WTC11 (cell line): ENCODE measurements around the gene VTI1A. TPM values are rescaled to one million over a fixed set of nuclear protein-coding genes. Genes with fewer than 3 reads are reported as not detected.
A peak's percentile ranks its signal among the peaks of the same experiment; 100 is the strongest.
"Not testable (repeated sequence)": the region's sequence is repeated elsewhere in the genome, so short reads cannot be mapped to it uniquely, and the experiment has no call there.

Experiments
- ATAC-seq: fragments of 200-7000 bp; cut with Tn5 transposase; 2 replicates; pipeline ENCODE4 v1.10.0; 2021; ENCODE audit warnings: mild to moderate bottlenecking, moderate library complexity
- CTCF ChIA-PET: fragments of 300-600 bp; sonication (Branson Sonifier 250); formaldehyde crosslinking; loops from one replicate; lab custom pipeline; 2021; ENCODE audit warnings: antibody characterized with exemption; lab: Charles Lee
- POLR2A ChIA-PET: fragments of 350-600 bp; sonication (Branson Sonifier 250); formaldehyde crosslinking; loops from one replicate; lab custom pipeline; 2021; ENCODE audit warnings: antibody characterized with exemption; lab: Charles Lee
- DNase-seq: peaks from one replicate; pipeline ENCODE4 v3.0.0; 2021; ENCODE audit warnings: low spot score
- H3K27ac Mint-ChIP-seq: 2 replicates; pipeline ENCODE4 v1.8.0; 2021; ENCODE audit warnings: mixed read lengths
- H3K27me3 Mint-ChIP-seq: 2 replicates; pipeline ENCODE4 v1.8.0; 2021; ENCODE audit warnings: low read depth, mild to moderate bottlenecking, moderate library complexity, mixed read lengths
- H3K36me3 Mint-ChIP-seq: 2 replicates; pipeline ENCODE4 v1.8.0; 2021; ENCODE audit warnings: mixed read lengths
- H3K4me1 Mint-ChIP-seq: 2 replicates; pipeline ENCODE4 v1.8.0; 2022; ENCODE audit warnings: mixed read lengths
- H3K4me3 Mint-ChIP-seq: 2 replicates; pipeline ENCODE4 v1.8.0; 2021; ENCODE audit warnings: mild to moderate bottlenecking, moderate library complexity, mixed read lengths
- H3K9me3 Mint-ChIP-seq: 2 replicates; pipeline ENCODE4 v1.8.0; 2021; ENCODE audit warnings: mixed read lengths
- ARID4B ChIP-seq: sonication (generic); formaldehyde crosslinking; IDR thresholded peaks from 2 replicates; pipeline ENCODE4 v1.8.0; 2023; ENCODE audit warnings: missing genetic modification reagents, mild to moderate bottlenecking, borderline replicate concordance
- ATF1 ChIP-seq: sonication (generic); formaldehyde crosslinking; IDR thresholded peaks from 2 replicates; pipeline ENCODE4 v1.8.1; 2023; ENCODE audit warnings: mild to moderate bottlenecking, moderate library complexity, missing genetic modification reagents
- CREB1 ChIP-seq: sonication (generic); formaldehyde crosslinking; IDR thresholded peaks from 2 replicates; pipeline ENCODE4 v1.8.0; 2023; ENCODE audit warnings: mild to moderate bottlenecking, missing genetic modification reagents
- FOXJ3 ChIP-seq: sonication (generic); formaldehyde crosslinking; IDR thresholded peaks from 2 replicates; pipeline ENCODE4 v1.9.0; 2021; ENCODE audit warnings: missing genetic modification reagents, mild to moderate bottlenecking, borderline replicate concordance
- GABPB1 ChIP-seq: sonication (generic); formaldehyde crosslinking; IDR thresholded peaks from 2 replicates; pipeline ENCODE4 v1.8.1; 2023; ENCODE audit warnings: mild to moderate bottlenecking, missing genetic modification reagents
- KAT7 ChIP-seq: sonication (generic); formaldehyde crosslinking; IDR thresholded peaks from 2 replicates; pipeline ENCODE4 v1.8.1; 2023; ENCODE audit warnings: missing genetic modification reagents, mild to moderate bottlenecking, borderline replicate concordance
- MAX ChIP-seq: sonication (generic); formaldehyde crosslinking; IDR thresholded peaks from 2 replicates; pipeline ENCODE4 v1.8.0; 2022; ENCODE audit warnings: mild to moderate bottlenecking, missing genetic modification reagents
- PRDM15 ChIP-seq: sonication (generic); formaldehyde crosslinking; IDR thresholded peaks from 2 replicates; pipeline ENCODE4 v1.8.0; 2022; ENCODE audit warnings: missing genetic modification reagents
- ZNF121 ChIP-seq: sonication (generic); formaldehyde crosslinking; IDR thresholded peaks from 2 replicates; pipeline ENCODE4 v1.8.0; 2023; ENCODE audit warnings: missing genetic modification reagents
- ZNF396 ChIP-seq: fragments of 250-450 bp; sonication (Bioruptor Pico); IDR thresholded peaks from 2 replicates; pipeline ENCODE4 v1.8.0; 2021; ENCODE audit warnings: mild to moderate bottlenecking, moderate library complexity, borderline replicate concordance
- total RNA-seq: library from RNA; stranded (reverse); gene quantifications from 3 replicates; pipeline ENCODE4 v1.2.3, GENCODE V29; 2021

VTI1A gene
- total RNA-seq, 1 experiment from 2014 or later, result 20.1 TPM

- TF ChIP-seq PRDM15, result no peak
- TF ChIP-seq ATF1 (CRISPR knock-in tag), result no peak
- TF ChIP-seq KAT7 (CRISPR knock-in tag), result no peak
- no peak for TF ChIP-seq ZNF396 (CRISPR knock-in tag)
- TF ChIP-seq ZNF121 (CRISPR knock-in tag), result no peak
- TF ChIP-seq MAX (CRISPR knock-in tag), result no peak
- no peak for TF ChIP-seq ARID4B (CRISPR knock-in tag)
- TF ChIP-seq, all 79 proteins: peak for 0
Measured at GRCh38 chr10:112460366-112460765, 13.4 kb downstream of the VTI1A start (continued).

- ATAC-seq (no peak), DNase-seq (no peak)
- TF ChIP-seq GABPB1 (peak; percentile 51), FOXJ3 (CRISPR knock-in tag) (no peak)
- peaks cover 9% of the 10 kb centered on the region for H3K9me3 Mint-ChIP-seq
- H3K27me3 Mint-ChIP-seq, result no peaks in the 10 kb centered on the region
- H3K4me3 Mint-ChIP-seq, result no peak overlapping the region
- ChIA-PET POLR2A (no interaction called here), CTCF (interaction anchor here (1.2 kb wide), 1 partner anchor 11 kb away, joined by 3 read pairs; no protein-coding TSS in a partner anchor)
- H3K4me1 Mint-ChIP-seq, result no peaks in the 10 kb centered on the region
- H3K36me3 Mint-ChIP-seq, result peaks cover 21% of the 10 kb centered on the region
- no peak overlapping the region for H3K27ac Mint-ChIP-seq
Measured at GRCh38 chr10:112461029-112461887, 14.2 kb downstream of the VTI1A start.

GRCh38 chr10:112464074-112464473, 17.1 kb downstream of the VTI1A start:
- H3K4me3 Mint-ChIP-seq, POLR2A ChIA-PET, ATAC-seq, DNase-seq, H3K27me3 Mint-ChIP-seq, H3K9me3 Mint-ChIP-seq, H3K27ac Mint-ChIP-seq, H3K4me1 Mint-ChIP-seq: not testable (repeated sequence)
- CTCF ChIA-PET, result interaction anchor here (1.1 to 1.7 kb wide), 2 partner anchors 8 to 326 kb away, joined by 3 to 7 read pairs; no protein-coding TSS in a partner anchor
- H3K36me3 Mint-ChIP-seq, result peaks cover 24% of the 10 kb centered on the region

- H3K27me3 Mint-ChIP-seq, result no peaks in the 10 kb centered on the region
- DNase-seq, result no peak
- no peak for ATAC-seq
- no peaks in the 10 kb centered on the region for H3K4me1 Mint-ChIP-seq
- no peak overlapping the region for H3K27ac Mint-ChIP-seq
- H3K9me3 Mint-ChIP-seq, result peaks cover 9% of the 10 kb centered on the region
- H3K36me3 Mint-ChIP-seq, result peaks cover 24% of the 10 kb centered on the region
- H3K4me3 Mint-ChIP-seq, result no peak overlapping the region
- TF ChIP-seq CREB1 (CRISPR knock-in tag), result no peak
- ChIA-PET CTCF (no interaction called here), POLR2A (no interaction called here)
Measured at GRCh38 chr10:112465299-112465883, 18.4 kb downstream of the VTI1A start.
